Endothelial cell of umbilical vein (primary cell): ENCODE data around the gene TSHZ3. TPM values are rescaled to one million over a fixed set of nuclear protein-coding genes. Genes with fewer than 3 reads are reported as not detected.

Experiments
- BruUV-seq: library from RNA; stranded (reverse); fragments of 400-500 nt; replicated peaks from 2 replicates; lab custom pipeline; 2021; lab: Mats Ljungman, UMichigan
- CTCF ChIA-PET: fragments of 300-600, 350-600 bp; sonication (Branson Sonifier 250); formaldehyde crosslinking; loops from one replicate; lab custom pipeline; 2021; ENCODE audit warnings: antibody characterized with exemption, inconsistent platforms; lab: Charles Lee
- POLR2A ChIA-PET: fragments of 300-600, 350-600 bp; sonication (Branson Sonifier 250); formaldehyde crosslinking; loops from one replicate; lab custom pipeline; 2021; ENCODE audit warnings: antibody characterized with exemption, inconsistent platforms; lab: Charles Lee
- DNase-seq: peaks from one replicate; pipeline ENCODE4 v3.0.0-alpha.2; 2011; ENCODE audit warnings: low read depth, low spot score
- FAIRE-seq: peaks from 2 replicates; lab custom pipeline; 2011; peaks lifted over from hg19 to GRCh38; lab: Jason Lieb, UNC
- H2AFZ ChIP-seq: 2 replicates; pipeline ENCODE4 v1.6.0; 2012; ENCODE audit warnings: low read depth, low read length, control low read depth, inconsistent platforms
- H3K27ac ChIP-seq: 2 replicates; pipeline ENCODE4 v1.5.1; 2011; ENCODE audit warnings: low read depth, mild to moderate bottlenecking, control low read depth, low read length, moderate library complexity; ENCODE audit not compliant: insufficient read depth
- H3K27me3 ChIP-seq, 2 experiments: 2 replicates each; pipeline versions ENCODE4 v1.6.0 to v1.6.1; 2011; ENCODE audit warnings: low read length in 2 of 2, mixed read lengths in 1 of 2; ENCODE audit not compliant: control insufficient read depth in 2 of 2, insufficient read depth in 2 of 2
- H3K36me3 ChIP-seq, 2 experiments: 2 replicates in 1 of 2; 3 replicates in 1 of 2; pipeline ENCODE4 v1.5.1; 2011; ENCODE audit warnings: low read length in 2 of 2, mild to moderate bottlenecking in 1 of 2, moderate library complexity in 1 of 2; ENCODE audit not compliant: control insufficient read depth in 2 of 2, insufficient read depth in 2 of 2; ENCODE audit errors: extremely low read depth in 1 of 2
- H3K4me1 ChIP-seq: 3 replicates; pipeline ENCODE4 v1.5.1; 2011; ENCODE audit warnings: mild to moderate bottlenecking, low read length; ENCODE audit not compliant: control insufficient read depth, insufficient read depth; ENCODE audit errors: extremely low read depth
- H3K4me2 ChIP-seq: 2 replicates; pipeline ENCODE4 v1.6.1; 2011; ENCODE audit warnings: low read length, control low read depth, mixed read lengths; ENCODE audit not compliant: insufficient read depth
- H3K4me3 ChIP-seq, 3 experiments: fragments of 200-600 bp in 1 of 3; sonication (generic), shearing (Covaris generic) in 1 of 3; replicated peaks in 1 of 3; 2 replicates each; pipeline ENCODE4 v1.5.1; 2011 to 2016; ENCODE audit warnings: control low read depth in 3 of 3, low read length in 3 of 3, mild to moderate bottlenecking in 2 of 3, inconsistent platforms in 1 of 3, low read depth in 1 of 3, moderate library complexity in 1 of 3; ENCODE audit not compliant: insufficient read depth in 1 of 3
- H3K79me2 ChIP-seq: 2 replicates; pipeline ENCODE4 v1.6.0; 2012; ENCODE audit warnings: low read length, inconsistent platforms; ENCODE audit not compliant: control insufficient read depth, insufficient read depth
- H3K9ac ChIP-seq: replicated peaks from 2 replicates; pipeline ENCODE3; 2011; ENCODE audit warnings: low read length, control low read depth; ENCODE audit not compliant: insufficient read depth; ENCODE audit errors: extremely low read depth
- H3K9me1 ChIP-seq: replicated peaks from 3 replicates; pipeline ENCODE4 v1.6.0; 2011; ENCODE audit warnings: mild to moderate bottlenecking, low read length; ENCODE audit not compliant: control insufficient read depth, insufficient read depth; ENCODE audit errors: extremely low read depth
- H3K9me3 ChIP-seq: replicated peaks from 2 replicates; pipeline ENCODE4 v1.5.1; 2012; ENCODE audit warnings: low read length, inconsistent platforms; ENCODE audit not compliant: control insufficient read depth, insufficient read depth
- H4K20me1 ChIP-seq: replicated peaks from 2 replicates; pipeline ENCODE3; 2011; ENCODE audit warnings: mild to moderate bottlenecking, low read length; ENCODE audit not compliant: control insufficient read depth, insufficient read depth; ENCODE audit errors: extremely low read depth
- EZH2 ChIP-seq: IDR thresholded peaks from 2 replicates; pipeline ENCODE4 v1.6.1; 2012; ENCODE audit warnings: borderline replicate concordance, low read depth, mild to moderate bottlenecking, moderate library complexity, low read length, inconsistent platforms; ENCODE audit not compliant: severe bottlenecking
- GATA2 ChIP-seq: IDR thresholded peaks from 2 replicates; pipeline ENCODE4 v1.7.0; 2011; ENCODE audit warnings: low read depth, mild to moderate bottlenecking, moderate library complexity, mixed read lengths, low read length; ENCODE audit not compliant: insufficient read length, insufficient read depth
- JUN ChIP-seq: IDR thresholded peaks from 2 replicates; pipeline ENCODE4 v1.6.1; 2011; ENCODE audit warnings: borderline replicate concordance, low read depth; ENCODE audit not compliant: insufficient read length, insufficient read depth
- MYC ChIP-seq: IDR thresholded peaks from one replicate; pipeline ENCODE4 v1.6.1; 2011; ENCODE audit warnings: mild to moderate bottlenecking, low read depth, low read length
- POLR2A ChIP-seq: IDR thresholded peaks from 2 replicates; pipeline ENCODE4 v1.6.1; 2012; ENCODE audit warnings: low read depth, mild to moderate bottlenecking, control low read depth, low read length
- POLR2AphosphoS5 ChIP-seq: IDR thresholded peaks from 2 replicates; pipeline ENCODE4 v1.6.1; 2012; ENCODE audit warnings: low read depth, mild to moderate bottlenecking, control low read depth, low read length, moderate library complexity; ENCODE audit not compliant: insufficient read depth
- dilution Hi-C: fragments of 300-500 bp; cut with MboI; formaldehyde crosslinking; loops from one replicate; pipeline ENCODE4 v1.15.0; 2019; ENCODE audit warnings: low sequenced_read_pairs; ENCODE audit not compliant: extremely low pct_ligation_motif_present
- intact Hi-C: fragments of 100-400 bp; cut with micrococcal nuclease; formaldehyde crosslinking; loops from one replicate; pipeline ENCODE4 v1.10.0; 2022
- polyA plus RNA-seq, 4 experiments: library from polyadenylated mRNA; depleted of rRNA in 3 of 4; stranded (reverse) in 3 of 4; unstranded in 1 of 4; fragments of >200 nt; gene quantifications; 2 replicates each; pipeline versions ENCODE4 v1.2.1 to v1.2.3, GENCODE V29; 2011 to 2012; ENCODE audit warnings: missing spikeins in 1 of 4
- total RNA-seq: library from RNA; stranded (reverse); gene quantifications from 2 replicates; pipeline ENCODE4 v1.2.3, GENCODE V29; 2021
- TF ChIP-seq, protein P1 (sequence below): IDR thresholded peaks from 2 replicates; pipeline ENCODE4 v1.6.1; 2011; ENCODE audit not compliant: insufficient read depth, insufficient read length

Gene TSHZ3
- total and polyA plus RNA-seq, 2 donors (not counting 3 experiments of a cell fraction or from before 2014, with no cell fraction given), result 1.2 to 6.2 TPM

GRCh38 chr19:31307071-31307669 lies 42.1 kb downstream of the TSHZ3 start:
- POLR2A ChIA-PET, result no interaction called here
- no peak for DNase-seq
- Histone ChIP-seq H3K9me3 (no peaks in the 10 kb centered on the region), H3K9ac (no peak overlapping the region), H3K4me1 (no peaks in the 10 kb centered on the region), H3K9me1 (no peaks in the 10 kb centered on the region), H2AFZ (no peak overlapping the region), H3K36me3 (no peaks in the 10 kb centered on the region), H3K27ac (no peak overlapping the region), H3K79me2 (no peaks in the 10 kb centered on the region), H3K4me3 (no peak overlapping the region), H3K27me3 (no peaks in the 10 kb centered on the region), H4K20me1 (no peaks in the 10 kb centered on the region), H3K4me2 (no peak overlapping the region)
- no peak for FAIRE-seq
- CTCF ChIA-PET, result no interaction called here
- intact Hi-C loops, result no loop called here
- dilution Hi-C loops, result no loop called here
- BruUV-seq, result no TSS peak
- TF ChIP-seq GATA2, result no peak

DNA sequence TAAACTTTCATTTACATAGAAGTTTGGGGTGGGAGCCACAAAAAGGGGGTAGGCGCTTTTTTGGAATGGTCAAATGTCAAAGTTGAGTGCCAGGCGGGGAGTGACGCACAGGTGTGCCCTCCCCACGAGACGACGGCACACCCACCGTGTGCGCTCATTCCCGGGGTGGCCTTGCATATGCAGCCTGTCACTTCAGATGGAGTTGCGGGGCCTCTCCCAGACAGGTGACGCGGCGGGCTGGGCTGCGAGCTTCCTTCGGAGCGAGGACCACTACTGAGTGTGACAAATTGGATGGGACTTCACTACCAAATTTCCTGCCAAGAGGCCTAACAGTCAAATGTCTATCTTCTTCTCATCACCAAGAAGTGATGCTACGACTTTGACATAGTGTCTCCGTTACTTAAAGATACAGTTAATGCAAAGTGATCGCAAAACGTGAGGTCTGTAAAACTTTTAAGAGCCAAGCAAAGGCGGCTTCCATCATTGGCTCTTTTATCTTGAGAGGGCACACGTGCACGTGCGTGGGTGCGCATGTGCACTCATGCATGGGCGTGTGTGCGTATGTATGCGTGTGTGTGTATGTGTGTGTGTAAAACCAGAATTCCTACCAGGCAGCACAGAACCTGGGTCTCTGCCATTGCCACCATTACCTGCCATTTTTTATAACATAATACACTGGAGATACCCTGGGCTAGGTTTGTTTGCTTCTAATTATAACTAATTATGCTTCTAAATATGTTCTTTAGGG lies 43.1 kb downstream of the TSHZ3 start:
- DNase-seq, result no peak
- Histone ChIP-seq H3K4me3 (no peak overlapping the region), H3K27me3 (no peaks in the 10 kb centered on the region), H3K4me1 (no peaks in the 10 kb centered on the region), H3K36me3 (no peaks in the 10 kb centered on the region), H3K9me1 (no peaks in the 10 kb centered on the region), H2AFZ (no peak overlapping the region), H3K27ac (no peak overlapping the region), H4K20me1 (no peaks in the 10 kb centered on the region), H3K4me2 (no peak overlapping the region), H3K9me3 (no peaks in the 10 kb centered on the region), H3K9ac (no peak overlapping the region), H3K79me2 (no peaks in the 10 kb centered on the region)
- ChIA-PET POLR2A (no interaction called here), CTCF (no interaction called here)
- intact Hi-C loops, result no loop called here
- no TSS peak for BruUV-seq
- dilution Hi-C loops, result no loop called here
- TF ChIP-seq MYC (no peak), JUN (no peak), POLR2A (no peak), EZH2 (no peak), POLR2AphosphoS5 (no peak)
- TF ChIP-seq, protein P1, sequence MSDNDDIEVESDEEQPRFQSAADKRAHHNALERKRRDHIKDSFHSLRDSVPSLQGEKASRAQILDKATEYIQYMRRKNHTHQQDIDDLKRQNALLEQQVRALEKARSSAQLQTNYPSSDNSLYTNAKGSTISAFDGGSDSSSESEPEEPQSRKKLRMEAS, result no peak
- no peak for FAIRE-seq
